Epithelial cell of esophagus (primary cell): ENCODE data around the gene ASB4.

ENCODE experiments used
- DNase-seq: peaks from one replicate; pipeline ENCODE4 v3.0.0; 2010; ENCODE audit warnings: low read depth
- H3K4me3 ChIP-seq: 2 replicates; pipeline ENCODE4 v1.5.1; 2011; ENCODE audit warnings: mild to moderate bottlenecking, low read length, control low read depth
- CTCF ChIP-seq: IDR thresholded peaks from 2 replicates; pipeline ENCODE4 v1.5.1; 2011; ENCODE audit warnings: low read depth, mild to moderate bottlenecking, low read length, control low read depth, inconsistent platforms; ENCODE audit not compliant: insufficient read depth; ENCODE audit errors: missing control alignments

Gene ASB4

GRCh38 chr7:95553939-95554338 lies 68.2 kb downstream of the ASB4 start:
- no peak for TF ChIP-seq CTCF
- no peak for DNase-seq
- no peak overlapping the region for H3K4me3 ChIP-seq

- no peak for DNase-seq
- no peak for TF ChIP-seq CTCF
- H3K4me3 ChIP-seq = no peak overlapping the region
These were observed 71.0 kb downstream of the ASB4 start for GRCh38 chr7:95556777-95557176.

- no peak for TF ChIP-seq CTCF
- H3K4me3 ChIP-seq = no peak overlapping the region
These were observed 73.1 kb downstream of the ASB4 start for GRCh38 chr7:95558864-95559263.

GRCh38 chr7:95560674-95561073 lies 74.9 kb downstream of the ASB4 start:
- DNase-seq = no peak
- no peak overlapping the region for H3K4me3 ChIP-seq
- no peak for TF ChIP-seq CTCF

More at GRCh38 chr7:95558864-95559263, 73.1 kb downstream of the ASB4 start:
- no peak for DNase-seq

GRCh38 chr7:95569720-95570119 lies 84.0 kb downstream of the ASB4 start:
- no peak overlapping the region for H3K4me3 ChIP-seq
- DNase-seq = no peak
- no peak for TF ChIP-seq CTCF

- DNase-seq = peak; percentile 60
- TF ChIP-seq CTCF = no peak
- no peak overlapping the region for H3K4me3 ChIP-seq
These were observed 91.4 kb downstream of the ASB4 start for GRCh38 chr7:95577137-95577536.

- TF ChIP-seq CTCF = no peak
These were observed 92.6 kb downstream of the ASB4 start for GRCh38 chr7:95578299-95578855.

More at GRCh38 chr7:95578299-95578855, 92.6 kb downstream of the ASB4 start:
- DNase-seq = no peak
- H3K4me3 ChIP-seq = no peak overlapping the region
